Mucosa of gallbladder (tissue), 1 donor: ENCODE results near the gene ENTPD3. TPM values are rescaled to one million over a fixed set of nuclear protein-coding genes. Genes with fewer than 3 reads are reported as not detected.

Experiments
- DNase-seq: peaks from one replicate; pipeline ENCODE4 v3.0.0-alpha.2; 2020; ENCODE audit warnings: low spot score
- total RNA-seq: library from RNA; stranded (reverse); gene quantifications from one replicate; pipeline ENCODE4 v1.2.1, GENCODE V29; 2021
- donor health status: DM: no; HTN: no; CAD: no.

Gene ENTPD3
- total RNA-seq, 1 donor from 2014 or later, result 0.86 TPM

GRCh38 chr3:40404591-40405198, 17.7 kb downstream of the ENTPD3 start:
- no peak for DNase-seq

- no peak for DNase-seq
These were observed 20.0 kb downstream of the ENTPD3 start for GRCh38 chr3:40407007-40407406.

- no peak for DNase-seq
These were observed 20.6 kb downstream of the ENTPD3 start for GRCh38 chr3:40407611-40408010.

GRCh38 chr3:40414270-40414669, 27.3 kb downstream of the ENTPD3 start:
- no peak for DNase-seq

- DNase-seq, result no peak
These were observed 31.0 kb downstream of the ENTPD3 start for GRCh38 chr3:40417845-40418543.

GRCh38 chr3:40422861-40423260, 35.9 kb downstream of the ENTPD3 start:
- no peak for DNase-seq

GRCh38 chr3:40427045-40427669, 40.2 kb downstream of the ENTPD3 start:
- DNase-seq, result no peak

- DNase-seq, result no peak
These were observed 45.8 kb downstream of the ENTPD3 start for GRCh38 chr3:40432793-40433192.

GRCh38 chr3:40437889-40438288, 50.9 kb downstream of the ENTPD3 start:
- DNase-seq, result no peak

- no peak for DNase-seq
These were observed 58.1 kb downstream of the ENTPD3 start for GRCh38 chr3:40445062-40445461.

- DNase-seq, result no peak
These were observed 58.9 kb downstream of the ENTPD3 start for GRCh38 chr3:40445880-40446279.

GRCh38 chr3:40450438-40450837, 63.5 kb downstream of the ENTPD3 start:
- DNase-seq, result no peak

GRCh38 chr3:40451551-40451950, 64.6 kb downstream of the ENTPD3 start:
- no peak for DNase-seq

GRCh38 chr3:40452057-40452456, 65.1 kb downstream of the ENTPD3 start:
- DNase-seq, result no peak

GRCh38 chr3:40452562-40452875, 65.5 kb downstream of the ENTPD3 start:
- no peak for DNase-seq

- peak; percentile 98 for DNase-seq
These were observed 66.1 kb downstream of the ENTPD3 start for GRCh38 chr3:40452876-40453730.

GRCh38 chr3:40453933-40454332, 66.9 kb downstream of the ENTPD3 start:
- no peak for DNase-seq

- DNase-seq, result no peak
These were observed 68.3 kb downstream of the ENTPD3 start for GRCh38 chr3:40455328-40455727.

- DNase-seq, result no peak
These were observed 69.4 kb downstream of the ENTPD3 start for GRCh38 chr3:40456279-40456939.

GRCh38 chr3:40456940-40457823, 70.2 kb downstream of the ENTPD3 start, which contains the start of gene RPL14:
Gene RPL14, plus strand, starts transcription at chr3:40457339. Its CDS starts 133 bp downstream, at chr3:40457472.
- DNase-seq, result peak; percentile 95

GRCh38 chr3:40458473-40458872, 71.5 kb downstream of the ENTPD3 start:
- no peak for DNase-seq
